Fibroblast of mammary gland (primary cell): ENCODE results near the gene CYRIA.

Source experiments
- DNase-seq: peaks from one replicate; pipeline ENCODE4 v3.0.0-alpha.2; 2010; ENCODE audit warnings: low read depth
- H3K4me3 ChIP-seq: 2 replicates; pipeline ENCODE4 v1.5.1; 2011; ENCODE audit warnings: low read depth, mild to moderate bottlenecking, low read length, moderate library complexity; ENCODE audit not compliant: control insufficient read depth
- TF ChIP-seq, protein P1 (sequence below): conservative IDR thresholded peaks from 2 replicates; pipeline ENCODE4 v1.5.1; 2011; ENCODE audit warnings: low read depth, low read length, inconsistent platforms; ENCODE audit not compliant: control insufficient read depth, insufficient read depth

The CYRIA gene

DNA sequence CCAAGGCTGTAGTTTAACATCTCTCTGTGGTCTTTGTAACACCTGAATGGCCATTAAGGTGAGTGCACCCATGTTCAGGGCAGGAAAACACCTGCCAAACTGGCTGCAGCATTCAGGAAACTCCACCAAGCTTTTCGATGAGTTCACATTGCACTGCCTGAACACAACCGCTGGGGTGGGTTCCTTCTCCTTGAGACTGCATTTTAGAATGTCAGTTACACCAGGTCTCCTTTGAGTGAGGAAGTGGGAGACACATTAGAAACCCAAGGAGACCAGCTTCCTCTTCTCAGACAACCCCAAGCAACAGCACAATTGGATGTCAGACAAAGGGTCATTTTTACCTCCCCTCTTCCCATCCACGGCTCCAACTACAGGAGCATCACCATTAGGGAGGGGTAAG, 35.2 kb downstream of the CYRIA start:
- no peak overlapping the region for H3K4me3 ChIP-seq
- TF ChIP-seq, protein P1, sequence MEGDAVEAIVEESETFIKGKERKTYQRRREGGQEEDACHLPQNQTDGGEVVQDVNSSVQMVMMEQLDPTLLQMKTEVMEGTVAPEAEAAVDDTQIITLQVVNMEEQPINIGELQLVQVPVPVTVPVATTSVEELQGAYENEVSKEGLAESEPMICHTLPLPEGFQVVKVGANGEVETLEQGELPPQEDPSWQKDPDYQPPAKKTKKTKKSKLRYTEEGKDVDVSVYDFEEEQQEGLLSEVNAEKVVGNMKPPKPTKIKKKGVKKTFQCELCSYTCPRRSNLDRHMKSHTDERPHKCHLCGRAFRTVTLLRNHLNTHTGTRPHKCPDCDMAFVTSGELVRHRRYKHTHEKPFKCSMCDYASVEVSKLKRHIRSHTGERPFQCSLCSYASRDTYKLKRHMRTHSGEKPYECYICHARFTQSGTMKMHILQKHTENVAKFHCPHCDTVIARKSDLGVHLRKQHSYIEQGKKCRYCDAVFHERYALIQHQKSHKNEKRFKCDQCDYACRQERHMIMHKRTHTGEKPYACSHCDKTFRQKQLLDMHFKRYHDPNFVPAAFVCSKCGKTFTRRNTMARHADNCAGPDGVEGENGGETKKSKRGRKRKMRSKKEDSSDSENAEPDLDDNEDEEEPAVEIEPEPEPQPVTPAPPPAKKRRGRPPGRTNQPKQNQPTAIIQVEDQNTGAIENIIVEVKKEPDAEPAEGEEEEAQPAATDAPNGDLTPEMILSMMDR = no peak
- DNase-seq = no peak

DNA sequence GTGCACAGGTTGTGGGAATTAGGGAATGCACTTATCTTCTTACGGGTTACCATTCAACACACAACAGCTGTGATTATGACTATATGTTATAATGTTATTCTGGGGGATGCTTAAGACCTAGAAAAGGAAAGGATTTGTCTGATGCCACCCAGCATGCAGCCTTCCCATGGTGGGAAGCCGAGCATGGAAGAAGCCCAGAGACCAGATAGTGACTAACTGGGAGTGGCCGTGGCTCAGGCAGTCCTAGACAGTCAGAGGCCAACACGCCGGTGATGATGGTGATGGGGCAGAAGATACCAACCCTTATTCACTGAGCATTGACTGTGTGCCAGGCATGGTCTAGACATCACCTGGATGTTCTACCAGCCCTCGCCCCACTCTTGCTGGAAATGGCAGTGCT, 35.9 kb downstream of the CYRIA start:
- TF ChIP-seq, protein P1 = no peak
- H3K4me3 ChIP-seq = no peak overlapping the region
- no peak for DNase-seq

DNA sequence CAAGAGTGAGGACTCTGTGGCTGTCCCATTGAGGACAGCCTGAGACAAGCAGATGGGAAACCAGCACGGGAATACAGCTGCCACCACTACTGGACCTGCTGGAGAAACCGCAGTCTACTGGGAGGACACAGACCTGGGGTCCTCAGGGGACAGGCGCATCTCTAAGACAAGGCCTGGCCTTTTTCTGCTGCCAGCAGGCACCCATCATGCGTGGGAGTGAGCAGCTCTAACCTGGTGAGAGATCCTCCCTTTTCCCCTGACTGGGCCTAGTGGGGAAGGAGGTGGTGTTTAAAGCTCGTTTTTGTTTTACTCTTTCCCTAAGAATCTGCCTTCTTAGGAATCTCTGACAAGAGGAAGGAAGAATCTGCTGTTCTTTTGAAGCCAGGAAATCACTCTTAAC, 36.6 kb downstream of the CYRIA start:
- H3K4me3 ChIP-seq = no peak overlapping the region
- TF ChIP-seq, protein P1 = no peak

DNA sequence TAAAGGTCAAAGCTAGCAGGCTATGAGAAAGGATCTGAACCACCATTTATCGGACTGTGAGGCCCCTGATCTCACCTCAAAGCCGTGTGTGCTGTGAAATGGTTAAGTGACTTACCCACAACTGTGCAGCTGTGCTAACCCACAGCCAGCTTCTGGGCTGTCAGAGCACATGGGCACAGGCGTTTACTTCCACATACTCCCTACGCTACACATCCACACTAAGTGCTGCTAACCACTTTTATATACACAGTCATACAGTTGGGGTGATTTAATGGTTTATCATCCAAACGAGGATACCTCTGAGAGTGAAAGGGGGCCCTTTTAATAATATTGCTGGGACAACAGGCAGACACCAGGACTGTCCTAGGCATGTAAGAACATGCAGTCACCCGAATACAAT, 37.3 kb downstream of the CYRIA start:
- no peak for DNase-seq
- no peak overlapping the region for H3K4me3 ChIP-seq
- TF ChIP-seq, protein P1 = no peak

More for the DNA sequence above, 36.6 kb downstream of the CYRIA start:
- no peak for DNase-seq

DNA sequence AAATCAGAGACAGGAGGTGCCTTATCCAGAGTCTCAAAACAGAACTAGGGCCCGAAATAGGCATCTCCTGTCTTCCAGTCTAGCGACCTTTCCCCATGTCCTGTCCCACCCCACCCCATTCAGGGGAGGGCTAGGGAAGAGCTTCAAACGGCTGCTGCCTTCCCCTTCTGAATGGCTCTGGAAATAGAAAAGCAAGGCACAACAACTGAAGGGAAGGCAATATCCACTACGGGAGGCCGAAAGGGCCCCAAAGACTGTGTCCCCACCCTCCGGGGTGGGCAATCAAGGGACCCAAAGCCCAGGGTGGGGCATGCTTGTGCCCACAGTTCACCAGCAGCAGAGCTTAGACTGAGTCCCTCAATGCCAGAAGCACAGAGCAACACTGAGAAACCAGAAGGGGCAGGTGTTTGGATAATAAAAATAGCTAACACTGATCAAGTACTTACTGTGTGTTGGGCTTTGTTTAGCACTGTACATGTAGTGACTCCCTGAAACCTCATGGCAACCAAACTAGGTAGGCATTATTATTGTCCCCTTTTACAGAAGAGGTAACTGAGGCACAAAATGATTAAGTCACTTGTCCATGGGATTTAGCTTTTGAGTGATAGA, 38.5 kb downstream of the CYRIA start:
- DNase-seq = no peak
- TF ChIP-seq, protein P1 = no peak
- no peak overlapping the region for H3K4me3 ChIP-seq

DNA sequence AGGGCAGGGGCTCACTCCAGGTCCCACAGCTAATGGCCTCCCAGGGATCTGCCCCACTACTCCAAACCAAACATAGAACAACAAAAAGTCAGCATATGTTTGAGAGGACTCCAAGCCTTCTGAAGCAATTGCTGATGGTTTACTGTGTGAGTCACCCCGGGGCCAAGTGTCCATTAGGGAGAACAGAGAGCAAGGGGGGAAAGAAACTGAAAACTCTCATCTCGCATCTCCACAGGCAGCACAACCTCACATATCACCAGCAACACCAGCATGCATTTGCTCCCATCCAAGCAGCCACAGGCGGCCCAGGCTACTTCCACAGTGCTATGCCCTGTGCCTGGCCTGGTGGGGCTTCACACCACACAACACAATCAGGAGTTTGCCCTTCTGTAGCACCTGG, 39.1 kb downstream of the CYRIA start:
- TF ChIP-seq, protein P1 = no peak
- H3K4me3 ChIP-seq = no peak overlapping the region
- peak; percentile 82 for DNase-seq

DNA sequence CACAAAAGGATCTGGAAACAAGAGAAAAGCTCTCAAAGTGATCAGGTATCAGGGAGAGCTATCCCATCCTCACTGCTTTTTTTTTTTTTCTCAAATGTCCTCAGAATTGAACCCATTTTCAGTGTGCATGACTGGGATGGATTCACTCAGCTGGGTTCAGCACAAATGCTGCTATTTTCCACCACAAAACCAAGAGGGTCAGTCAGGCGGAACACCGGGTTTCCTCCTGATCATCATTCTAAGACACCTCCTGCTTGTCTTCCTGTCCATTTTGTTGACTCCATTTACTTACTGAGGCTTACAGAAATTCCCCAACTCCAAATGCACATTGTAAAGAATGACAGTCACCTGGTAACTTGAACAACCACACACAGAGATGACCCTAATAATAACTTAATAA, 39.9 kb downstream of the CYRIA start:
- TF ChIP-seq, protein P1 = no peak
- H3K4me3 ChIP-seq = no peak overlapping the region

More for the DNA sequence above, 39.9 kb downstream of the CYRIA start:
- no peak for DNase-seq
